SU-DHL-6 (cell line): Measurements from ENCODE around the gene RNU1-3.
"Not testable (repeated sequence)": the region's sequence is repeated elsewhere in the genome, so short reads cannot be mapped to it uniquely, and the experiment has no call there.

ENCODE experiments used
- EZH2phosphoT487 ChIP-seq: fragments of 200-600 bp; sonication (generic), shearing (Covaris generic); conservative IDR thresholded peaks from 2 replicates; pipeline ENCODE4 v1.6.1; 2018; ENCODE audit warnings: mild to moderate bottlenecking, antibody characterized with exemption, low read length, moderate library complexity, mixed read lengths
- TF ChIP-seq, protein P1 (sequence below): fragments of 200-600 bp; sonication (generic); IDR thresholded peaks from one replicate; pipeline ENCODE4 v1.5.1; 2017; ENCODE audit warnings: antibody characterized with exemption, mild to moderate bottlenecking, low read length, moderate library complexity; ENCODE audit not compliant: insufficient read depth, poor library complexity, severe bottlenecking

DNA sequence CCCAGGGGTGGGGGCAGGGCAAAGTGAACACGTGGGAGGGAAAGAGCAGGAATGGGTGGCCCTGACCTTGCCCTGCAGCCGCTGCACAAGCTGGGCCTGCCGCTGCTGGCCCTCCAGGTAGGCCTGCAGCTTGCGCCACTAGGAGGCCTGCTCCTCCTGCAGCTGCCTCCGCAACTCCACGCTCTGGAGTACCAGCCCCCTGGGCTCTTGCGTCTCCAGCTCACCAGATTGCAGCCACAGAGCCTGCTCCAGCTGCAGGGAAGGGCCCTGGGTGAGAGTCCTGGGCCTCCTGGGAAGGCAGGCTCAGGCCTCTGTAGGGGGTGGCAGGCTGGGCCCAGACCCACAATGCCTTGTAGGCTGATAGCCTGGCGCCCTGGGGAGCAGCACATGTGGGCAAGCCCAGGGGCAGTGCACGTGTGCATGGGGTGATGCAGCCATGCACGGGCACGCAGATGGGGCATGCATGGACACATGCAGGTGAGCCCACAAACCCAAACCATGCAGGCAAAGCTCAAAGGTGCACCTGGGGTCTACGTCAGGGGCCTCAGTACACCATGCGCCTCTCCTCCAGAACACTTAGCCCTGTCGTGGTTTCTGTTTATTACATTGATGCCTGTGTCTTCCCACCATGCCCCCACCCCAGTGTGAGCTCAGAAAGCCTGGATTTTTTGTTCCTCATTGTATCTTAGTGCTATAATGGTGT lies 9.6 kb downstream of the RNU1-3 start:
- TF ChIP-seq, protein P1, sequence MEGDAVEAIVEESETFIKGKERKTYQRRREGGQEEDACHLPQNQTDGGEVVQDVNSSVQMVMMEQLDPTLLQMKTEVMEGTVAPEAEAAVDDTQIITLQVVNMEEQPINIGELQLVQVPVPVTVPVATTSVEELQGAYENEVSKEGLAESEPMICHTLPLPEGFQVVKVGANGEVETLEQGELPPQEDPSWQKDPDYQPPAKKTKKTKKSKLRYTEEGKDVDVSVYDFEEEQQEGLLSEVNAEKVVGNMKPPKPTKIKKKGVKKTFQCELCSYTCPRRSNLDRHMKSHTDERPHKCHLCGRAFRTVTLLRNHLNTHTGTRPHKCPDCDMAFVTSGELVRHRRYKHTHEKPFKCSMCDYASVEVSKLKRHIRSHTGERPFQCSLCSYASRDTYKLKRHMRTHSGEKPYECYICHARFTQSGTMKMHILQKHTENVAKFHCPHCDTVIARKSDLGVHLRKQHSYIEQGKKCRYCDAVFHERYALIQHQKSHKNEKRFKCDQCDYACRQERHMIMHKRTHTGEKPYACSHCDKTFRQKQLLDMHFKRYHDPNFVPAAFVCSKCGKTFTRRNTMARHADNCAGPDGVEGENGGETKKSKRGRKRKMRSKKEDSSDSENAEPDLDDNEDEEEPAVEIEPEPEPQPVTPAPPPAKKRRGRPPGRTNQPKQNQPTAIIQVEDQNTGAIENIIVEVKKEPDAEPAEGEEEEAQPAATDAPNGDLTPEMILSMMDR = not testable (repeated sequence)
- not testable (repeated sequence) for TF ChIP-seq EZH2phosphoT487
